GM21723 (cell line): Measurements from ENCODE around the gene PLOD1.

Source experiments
- ATAC-seq: cut with Tn5 transposase; IDR thresholded peaks from one replicate; pipeline ENCODE4 v1.9.1; 2021; ENCODE audit warnings: mild to moderate bottlenecking, moderate library complexity; ENCODE audit not compliant: unreplicated experiment

Gene PLOD1

DNA sequence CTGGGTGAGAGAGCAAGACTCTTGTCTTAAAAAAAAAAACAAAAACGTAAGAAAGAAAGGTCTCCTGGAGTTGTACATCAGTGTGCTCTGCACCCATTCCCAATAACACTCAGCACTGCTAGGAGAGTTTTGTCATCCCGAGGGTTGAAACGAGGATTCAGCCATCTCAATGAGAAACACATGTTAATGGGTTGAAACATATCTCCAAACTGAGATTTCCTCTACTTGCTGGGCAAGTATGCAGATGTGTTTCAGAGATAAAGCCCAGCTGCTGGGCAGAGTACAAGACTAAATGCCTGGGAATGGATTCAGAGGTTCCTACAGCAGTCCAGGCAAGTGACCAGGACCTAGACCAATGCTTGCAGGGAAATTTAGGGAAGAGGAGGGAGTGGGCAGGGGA lies 43.1 kb downstream of the PLOD1 start:
- no peak for ATAC-seq

- no peak for ATAC-seq
Measured at GRCh38 chr1:11978301-11978700, 43.8 kb downstream of the PLOD1 start.

GRCh38 chr1:11979028-11979850 lies 44.7 kb downstream of the PLOD1 start:
- no peak for ATAC-seq

DNA sequence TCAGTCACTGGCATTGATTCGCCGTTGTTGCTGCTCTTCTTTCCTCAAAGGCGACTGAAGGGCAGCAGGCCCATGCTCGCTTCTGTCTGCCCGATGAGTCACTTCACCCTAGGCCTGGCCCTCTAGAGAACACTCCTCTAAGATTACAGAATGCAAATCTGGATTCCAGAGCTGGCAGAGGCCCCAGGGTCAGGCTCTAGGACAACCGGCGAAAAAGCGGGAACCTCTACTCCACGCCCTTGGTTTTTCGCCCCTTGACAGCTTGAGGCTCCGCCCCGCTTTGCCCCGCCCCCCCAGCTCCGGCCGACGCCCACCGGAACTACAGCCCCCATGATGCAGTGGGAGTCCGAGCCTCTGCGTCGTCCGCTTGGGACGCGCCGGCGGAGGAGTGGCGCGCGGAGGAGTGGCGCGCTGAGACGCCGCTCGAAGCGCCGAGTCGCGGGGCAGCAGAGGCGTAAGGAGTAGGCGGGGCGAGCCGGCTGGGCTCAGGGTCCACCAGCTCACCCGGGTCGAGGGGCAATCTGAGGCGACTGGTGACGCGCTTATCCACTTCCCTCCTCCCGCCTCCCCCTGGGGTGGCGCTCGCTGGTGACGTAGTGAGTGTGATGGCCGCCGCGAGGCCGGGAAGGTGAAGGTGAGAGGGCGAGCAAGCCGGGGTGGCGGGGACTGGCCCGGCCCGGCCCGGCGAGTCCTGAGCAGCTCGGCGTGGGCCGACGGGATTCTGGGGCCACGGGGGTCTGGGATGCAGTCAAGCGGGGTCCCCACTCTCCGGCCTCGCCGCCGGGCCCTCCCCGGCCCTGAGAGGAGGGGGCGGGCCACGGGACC lies 45.5 kb downstream of the PLOD1 start, which contains the start of gene MFN2:
Gene MFN2 (plus strand): TSS at position 594 of the 825 bp plus-strand sequence. CDS start 8,725 bp downstream, outside the sequence.
- peak; percentile 87 for ATAC-seq

GRCh38 chr1:11980676-11980972 lies 46.1 kb downstream of the PLOD1 start:
- no peak for ATAC-seq

DNA sequence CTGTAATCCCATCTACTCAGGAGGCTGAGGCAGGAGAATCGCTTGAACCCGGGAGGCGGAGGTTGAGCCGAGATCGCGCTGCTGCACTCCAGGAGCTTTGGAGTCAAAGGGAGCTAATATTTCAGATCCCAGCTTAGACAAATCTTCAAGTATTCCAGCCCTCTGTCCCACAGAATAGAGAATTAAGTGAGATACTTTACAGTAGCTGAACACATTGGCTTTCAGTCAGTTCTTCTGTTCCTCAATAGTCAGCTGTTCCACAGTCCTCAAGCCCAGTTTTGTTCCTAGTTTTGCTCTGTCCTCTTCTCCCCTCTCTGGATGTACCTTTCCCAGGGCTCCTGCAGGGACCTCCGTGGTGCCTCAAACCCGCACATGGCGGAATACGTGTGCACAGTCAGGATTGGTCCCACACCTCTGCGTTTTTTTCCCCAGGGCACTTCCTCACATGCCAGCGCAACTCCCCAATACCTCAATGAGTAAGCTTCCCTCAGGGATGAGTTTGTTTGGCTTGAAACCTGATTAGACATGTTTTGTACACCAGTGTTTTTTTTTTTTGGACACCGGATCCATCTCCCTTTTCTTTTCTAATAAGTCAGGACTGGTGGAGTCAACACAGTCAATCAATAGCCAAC lies 47.0 kb downstream of the PLOD1 start:
- no peak for ATAC-seq

DNA sequence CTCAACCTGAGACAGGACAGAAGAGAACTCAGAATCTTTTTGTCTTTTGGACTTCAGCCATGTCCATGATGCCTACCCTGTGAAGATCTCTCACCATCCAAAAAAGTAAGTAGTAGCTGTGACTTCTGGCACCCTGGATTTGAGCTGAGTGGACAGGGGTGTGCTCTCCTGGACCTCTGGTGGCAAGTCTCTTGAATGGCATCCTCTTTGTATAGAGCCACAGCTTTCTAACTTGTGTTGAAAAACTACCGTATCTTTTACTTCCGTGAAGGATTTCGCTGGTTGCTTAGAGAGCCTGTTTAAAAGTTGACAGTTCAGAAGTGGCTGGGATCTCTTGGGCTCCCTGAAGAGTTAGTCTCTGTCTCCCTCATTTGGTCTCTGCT lies 47.5 kb downstream of the PLOD1 start:
- no peak for ATAC-seq

DNA sequence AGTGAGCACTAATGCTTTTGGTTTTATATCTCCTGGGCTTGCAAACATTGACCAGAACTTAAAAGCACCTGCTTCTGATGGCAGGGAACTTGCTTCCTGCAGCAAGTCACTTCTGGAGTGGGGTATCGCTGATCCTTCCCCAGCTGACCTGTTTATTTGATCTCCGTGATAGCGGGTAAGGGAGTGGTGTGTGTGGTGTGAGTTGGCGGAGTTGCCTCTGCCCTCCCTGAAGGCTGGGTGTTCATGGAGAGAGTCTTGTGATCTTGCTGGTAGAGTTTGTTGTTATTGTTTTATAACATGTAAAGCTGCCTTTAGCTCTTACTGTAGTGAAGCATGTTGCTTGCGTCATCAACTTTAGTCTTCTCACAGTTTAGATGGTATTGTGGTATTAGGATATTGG lies 49.6 kb downstream of the PLOD1 start:
- ATAC-seq: no peak

DNA sequence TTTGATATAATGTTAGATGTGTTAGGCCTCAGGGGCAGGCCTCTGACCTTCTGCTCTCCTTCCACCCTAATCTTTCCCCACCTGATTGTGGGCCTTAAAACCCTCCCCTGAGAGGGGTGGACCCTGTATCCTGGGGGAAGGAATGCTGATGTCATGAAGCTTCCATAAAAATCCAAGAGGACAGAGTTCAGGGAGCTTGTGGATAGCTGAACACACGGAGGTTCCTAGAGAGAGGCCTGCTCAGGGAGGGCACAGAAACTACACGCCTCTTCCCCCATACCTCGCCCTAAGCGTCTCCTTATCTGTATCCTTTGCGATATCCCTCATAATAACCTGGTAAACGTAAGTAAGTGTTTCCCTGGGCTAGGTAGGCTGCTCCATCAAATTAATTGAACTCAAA lies 50.1 kb downstream of the PLOD1 start:
- ATAC-seq: no peak

GRCh38 chr1:11985171-11985570 lies 50.7 kb downstream of the PLOD1 start:
- no peak for ATAC-seq

GRCh38 chr1:11985851-11986250 lies 51.3 kb downstream of the PLOD1 start:
- no peak for ATAC-seq

DNA sequence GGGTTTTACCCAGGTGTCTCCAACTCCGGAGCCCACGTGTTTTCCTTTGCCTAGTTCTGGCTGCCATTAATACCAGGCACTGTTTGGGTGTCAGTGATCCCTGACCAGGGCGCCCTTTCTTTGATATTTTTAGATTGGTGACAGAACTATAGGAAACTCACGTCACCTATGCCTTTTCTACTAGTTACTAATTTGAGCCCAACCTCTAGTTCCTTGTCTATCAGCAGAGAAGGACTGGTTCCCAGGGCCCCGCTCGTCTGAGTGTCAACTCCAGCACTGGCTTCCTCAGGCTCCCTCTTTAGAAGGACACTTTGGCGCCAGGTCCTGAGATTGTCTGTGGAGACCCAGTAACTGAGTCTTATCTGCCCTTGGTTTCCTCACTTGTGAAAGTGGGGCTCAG lies 55.2 kb downstream of the PLOD1 start:
- no peak for ATAC-seq

- ATAC-seq: no peak
Measured at GRCh38 chr1:11990303-11991032, 56.0 kb downstream of the PLOD1 start.

DNA sequence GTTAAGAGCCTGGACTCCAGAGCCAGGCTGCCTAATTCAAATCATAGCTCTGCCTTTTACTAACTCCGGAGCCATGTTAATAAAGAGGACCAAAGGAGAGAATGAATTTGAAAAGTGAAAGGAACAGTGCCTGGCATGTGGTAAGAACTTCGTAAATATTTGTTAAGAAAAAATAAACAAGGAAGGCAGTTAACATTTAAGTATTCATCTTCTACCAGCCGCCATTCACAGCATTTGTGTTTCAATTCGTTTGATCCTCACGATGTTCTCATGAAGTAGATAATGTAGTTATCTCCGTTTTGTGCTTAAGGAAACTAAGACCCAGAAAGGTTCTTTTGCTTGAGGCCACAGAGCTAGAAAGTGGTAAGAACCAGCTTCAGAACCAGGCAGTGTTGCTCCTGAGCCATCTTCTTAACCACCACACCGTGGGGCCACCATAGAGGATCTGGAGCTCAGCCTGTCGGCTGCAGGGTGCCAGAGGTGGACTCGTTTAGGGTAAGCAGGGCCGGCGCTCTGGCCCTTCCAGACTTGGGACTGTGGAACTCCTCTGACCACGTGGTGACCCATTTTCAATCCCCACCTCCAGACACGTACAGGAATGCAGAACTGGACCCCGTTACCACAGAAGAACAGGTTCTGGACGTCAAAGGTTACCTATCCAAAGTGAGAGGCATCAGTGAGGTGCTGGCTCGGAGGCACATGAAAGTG lies 57.6 kb downstream of the PLOD1 start:
- no peak for ATAC-seq

DNA sequence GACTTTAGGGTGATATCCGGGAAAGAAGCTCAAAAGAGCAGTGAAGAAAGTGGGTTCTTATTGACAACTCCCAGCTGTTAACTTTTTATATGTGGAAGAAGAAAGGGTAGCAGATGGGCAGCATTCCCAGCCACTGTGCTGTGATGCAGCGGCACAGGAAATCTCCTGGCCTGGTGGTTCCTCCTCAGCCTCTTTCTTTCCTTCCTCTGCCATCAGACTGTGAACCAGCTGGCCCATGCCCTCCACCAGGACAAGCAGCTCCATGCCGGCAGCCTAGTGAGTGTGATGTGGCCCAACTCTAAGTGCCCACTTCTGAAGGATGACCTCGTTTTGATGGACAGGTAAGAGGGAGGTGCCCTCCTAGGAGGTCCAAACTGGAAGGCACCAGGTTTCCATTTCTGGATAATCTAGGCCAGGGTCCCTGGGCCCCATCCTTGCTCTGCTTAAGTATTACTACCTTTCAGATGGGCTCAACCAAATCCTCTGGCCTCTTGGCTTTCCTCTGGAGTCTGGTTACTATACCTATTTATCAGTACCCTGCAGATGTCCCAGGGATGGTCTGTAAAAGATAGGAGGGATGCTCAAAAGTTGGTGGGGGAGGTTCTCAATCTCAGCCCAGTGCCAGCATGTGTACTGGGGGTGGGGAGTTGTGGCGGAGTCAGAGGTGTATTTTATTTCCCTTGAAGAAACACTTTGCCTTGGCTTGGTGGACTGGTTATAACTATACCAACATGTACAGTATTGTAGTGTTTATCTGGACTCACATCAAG lies 62.7 kb downstream of the PLOD1 start:
- ATAC-seq: no peak

DNA sequence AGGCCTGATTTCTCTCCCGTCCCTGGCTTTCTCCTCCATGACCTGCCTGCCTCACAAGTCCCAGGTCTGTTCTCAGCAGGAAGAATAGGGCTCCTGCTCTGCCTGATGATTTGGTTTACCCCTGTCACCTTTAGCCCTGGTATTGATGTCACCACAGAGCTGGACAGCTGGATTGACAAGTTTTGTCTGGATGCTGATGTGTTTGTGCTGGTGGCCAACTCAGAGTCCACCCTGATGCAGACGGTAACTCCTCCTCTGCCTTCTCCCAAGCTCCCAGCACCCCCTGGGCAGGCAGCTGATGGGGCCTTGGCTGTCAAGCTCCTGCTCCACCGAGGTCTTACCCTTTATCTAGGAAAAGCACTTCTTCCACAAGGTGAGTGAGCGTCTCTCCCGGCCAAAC lies 64.1 kb downstream of the PLOD1 start:
- no peak for ATAC-seq

DNA sequence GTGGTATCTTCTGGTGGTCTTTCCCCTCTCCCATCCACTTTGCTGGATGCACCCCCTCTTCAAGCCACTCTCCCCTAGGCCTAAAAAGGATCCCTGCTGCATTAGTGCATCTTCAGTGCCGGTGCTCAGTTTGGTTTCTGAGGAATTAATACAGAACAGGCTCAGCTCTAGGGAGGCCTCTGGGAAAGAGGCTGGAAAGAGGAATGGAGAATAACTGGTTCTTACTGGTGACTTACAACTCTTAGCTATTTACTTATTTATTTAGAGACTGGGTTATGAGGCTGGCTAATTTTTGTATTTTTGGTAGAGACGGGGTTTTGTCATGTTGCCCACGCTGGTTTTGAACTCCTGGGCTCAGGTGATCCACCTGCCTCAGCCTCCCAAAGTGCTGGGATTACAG lies 64.7 kb downstream of the PLOD1 start:
- ATAC-seq: no peak

DNA sequence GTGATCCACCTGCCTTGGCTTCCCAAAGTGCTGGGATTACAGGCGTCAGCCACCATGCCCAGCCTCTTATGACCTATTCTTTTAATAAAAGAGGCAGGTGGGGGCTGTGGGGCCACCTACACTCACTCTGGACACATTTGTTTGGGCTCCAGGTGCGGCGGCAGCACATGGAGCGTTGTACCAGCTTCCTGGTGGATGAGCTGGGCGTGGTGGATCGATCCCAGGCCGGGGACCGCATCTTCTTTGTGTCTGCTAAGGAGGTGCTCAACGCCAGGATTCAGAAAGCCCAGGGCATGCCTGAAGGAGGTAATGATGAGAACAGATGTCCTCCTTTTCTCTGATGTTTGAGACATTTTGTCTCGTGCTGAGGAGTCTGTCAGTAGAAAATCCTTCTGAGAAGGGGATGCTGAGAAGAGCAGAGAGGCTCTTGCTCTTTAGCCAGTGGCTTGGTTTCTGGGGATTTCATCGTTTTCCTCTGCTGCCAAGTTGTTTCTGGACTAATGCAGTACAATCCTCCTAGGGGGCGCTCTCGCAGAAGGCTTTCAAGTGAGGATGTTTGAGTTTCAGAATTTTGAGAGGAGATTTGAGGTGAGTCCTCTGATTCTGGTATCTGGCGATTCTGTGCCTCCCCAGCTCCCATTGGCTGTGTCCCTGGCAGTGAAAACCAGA lies 66.9 kb downstream of the PLOD1 start:
- no peak for ATAC-seq

DNA sequence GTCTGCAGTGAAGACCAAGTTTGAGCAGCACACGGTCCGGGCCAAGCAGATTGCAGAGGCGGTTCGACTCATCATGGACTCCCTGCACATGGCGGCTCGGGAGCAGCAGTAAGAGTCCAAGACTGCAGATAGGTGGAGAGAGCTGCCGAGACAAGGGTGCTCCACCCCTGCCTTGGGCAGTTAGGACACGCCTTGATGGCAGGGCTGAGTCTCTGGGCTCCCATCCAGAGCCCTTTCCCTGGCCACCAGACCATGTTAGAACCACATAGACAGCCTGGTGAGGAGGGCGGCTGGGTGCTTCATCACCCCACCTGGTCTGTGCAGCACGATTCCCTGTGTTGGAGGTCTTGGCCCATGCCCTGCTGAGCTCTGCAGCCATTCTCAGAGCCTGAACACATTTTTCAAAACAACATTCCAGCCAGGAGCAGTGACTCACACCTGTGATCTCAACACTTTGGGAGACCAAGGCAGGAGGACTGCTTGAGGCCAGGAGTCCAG lies 67.5 kb downstream of the PLOD1 start:
- no peak for ATAC-seq
